GM20000 (cell line): ENCODE results near the gene ZRANB3.

Experiments
- DNase-seq: peaks from one replicate; pipeline ENCODE4 v3.0.0; 2012; ENCODE audit warnings: low spot score
- TF ChIP-seq, protein P1 (sequence below): IDR thresholded peaks from 2 replicates; pipeline ENCODE4 v1.5.1; 2012; ENCODE audit warnings: mild to moderate bottlenecking, control low read depth; ENCODE audit errors: extremely low read depth, missing control alignments

ZRANB3 gene

DNA sequence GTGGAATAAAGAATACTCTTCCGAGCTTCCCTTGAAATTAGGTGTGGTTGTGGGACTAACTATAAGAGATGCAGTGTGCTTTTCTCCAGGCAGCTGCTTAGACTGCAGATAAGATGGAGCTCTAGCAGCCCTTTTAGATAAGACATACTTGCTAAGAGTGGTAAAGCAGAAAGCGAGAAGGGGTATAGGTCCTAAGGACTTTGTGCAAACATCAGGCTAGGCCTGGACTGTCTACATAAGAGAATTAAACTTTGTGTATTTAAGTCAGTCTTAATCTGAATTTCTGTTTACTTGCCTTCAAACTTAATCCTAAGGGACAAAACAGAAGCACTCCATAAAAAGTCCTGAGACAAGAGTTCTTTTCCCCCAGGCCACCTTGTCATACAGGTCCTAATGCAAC lies 260.0 kb downstream of the ZRANB3 start:
- TF ChIP-seq, protein P1, sequence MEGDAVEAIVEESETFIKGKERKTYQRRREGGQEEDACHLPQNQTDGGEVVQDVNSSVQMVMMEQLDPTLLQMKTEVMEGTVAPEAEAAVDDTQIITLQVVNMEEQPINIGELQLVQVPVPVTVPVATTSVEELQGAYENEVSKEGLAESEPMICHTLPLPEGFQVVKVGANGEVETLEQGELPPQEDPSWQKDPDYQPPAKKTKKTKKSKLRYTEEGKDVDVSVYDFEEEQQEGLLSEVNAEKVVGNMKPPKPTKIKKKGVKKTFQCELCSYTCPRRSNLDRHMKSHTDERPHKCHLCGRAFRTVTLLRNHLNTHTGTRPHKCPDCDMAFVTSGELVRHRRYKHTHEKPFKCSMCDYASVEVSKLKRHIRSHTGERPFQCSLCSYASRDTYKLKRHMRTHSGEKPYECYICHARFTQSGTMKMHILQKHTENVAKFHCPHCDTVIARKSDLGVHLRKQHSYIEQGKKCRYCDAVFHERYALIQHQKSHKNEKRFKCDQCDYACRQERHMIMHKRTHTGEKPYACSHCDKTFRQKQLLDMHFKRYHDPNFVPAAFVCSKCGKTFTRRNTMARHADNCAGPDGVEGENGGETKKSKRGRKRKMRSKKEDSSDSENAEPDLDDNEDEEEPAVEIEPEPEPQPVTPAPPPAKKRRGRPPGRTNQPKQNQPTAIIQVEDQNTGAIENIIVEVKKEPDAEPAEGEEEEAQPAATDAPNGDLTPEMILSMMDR: no peak
- DNase-seq: no peak

DNA sequence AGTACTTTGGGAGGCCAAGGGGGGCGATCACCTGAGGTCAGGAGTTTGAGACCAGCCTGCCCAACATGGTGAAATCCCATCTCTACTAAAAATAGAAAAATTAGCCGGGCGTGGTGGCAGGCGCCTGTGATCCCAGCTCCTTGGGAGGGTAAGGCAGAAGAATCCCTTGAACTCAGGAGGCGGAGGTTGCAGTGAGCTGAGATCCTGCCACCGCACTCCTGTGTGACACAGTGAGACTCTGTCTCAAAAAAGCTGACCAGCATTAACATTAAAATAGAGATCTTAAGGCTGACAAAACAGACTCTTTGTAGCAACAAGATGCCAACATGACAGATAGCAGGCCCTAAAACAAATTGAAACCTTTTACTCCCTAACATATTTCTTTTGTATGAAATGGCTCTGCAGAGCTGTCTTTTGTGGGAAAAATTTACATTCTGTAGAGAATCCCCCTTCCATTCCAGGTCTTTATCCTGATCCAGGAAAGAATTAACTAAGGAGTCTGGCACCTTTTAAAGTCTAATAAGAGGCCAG lies 265.0 kb downstream of the ZRANB3 start:
- DNase-seq: no peak

DNA sequence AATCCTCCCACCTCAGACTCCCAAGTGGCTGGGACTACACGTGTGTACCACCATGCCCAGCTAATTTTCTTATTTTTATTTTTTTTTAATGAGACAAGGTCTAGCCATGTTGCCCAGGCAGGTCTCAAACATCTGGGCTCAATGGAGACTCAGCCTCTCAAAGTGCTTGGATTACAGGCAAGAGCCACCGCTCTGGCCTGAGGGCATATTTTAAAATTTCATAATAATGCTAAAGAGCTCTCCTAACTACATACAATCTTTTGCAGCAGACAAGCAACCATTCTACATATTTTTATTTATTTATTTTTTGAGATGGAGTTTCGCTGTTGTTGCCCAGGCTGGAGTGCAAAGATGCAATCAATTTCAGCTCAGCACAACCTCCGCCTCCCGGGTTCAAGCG lies 271.9 kb downstream of the ZRANB3 start:
- no peak for DNase-seq
- TF ChIP-seq, protein P1: no peak

More for the DNA sequence above, 265.0 kb downstream of the ZRANB3 start:
- TF ChIP-seq, protein P1: no peak

DNA sequence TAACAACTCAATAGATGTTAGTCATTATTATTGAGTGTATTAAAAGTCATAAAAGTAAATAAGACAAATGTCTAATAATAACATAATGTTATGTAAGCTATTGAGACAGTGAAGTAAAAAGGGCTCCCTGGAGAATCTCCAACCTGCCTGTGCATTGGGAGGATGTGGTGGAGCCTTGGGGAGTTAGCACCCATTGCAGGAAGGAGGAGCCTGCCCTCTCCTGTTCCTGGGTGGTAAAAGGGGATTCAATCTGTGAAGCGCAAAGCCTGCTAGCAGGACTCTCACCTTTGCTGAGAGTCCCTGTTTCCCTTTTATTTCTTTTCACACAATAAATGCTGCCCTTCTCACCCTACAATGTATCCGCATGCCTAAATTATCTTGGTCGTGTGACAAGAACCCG lies 272.8 kb downstream of the ZRANB3 start:
- no peak for DNase-seq
- TF ChIP-seq, protein P1: no peak

DNA sequence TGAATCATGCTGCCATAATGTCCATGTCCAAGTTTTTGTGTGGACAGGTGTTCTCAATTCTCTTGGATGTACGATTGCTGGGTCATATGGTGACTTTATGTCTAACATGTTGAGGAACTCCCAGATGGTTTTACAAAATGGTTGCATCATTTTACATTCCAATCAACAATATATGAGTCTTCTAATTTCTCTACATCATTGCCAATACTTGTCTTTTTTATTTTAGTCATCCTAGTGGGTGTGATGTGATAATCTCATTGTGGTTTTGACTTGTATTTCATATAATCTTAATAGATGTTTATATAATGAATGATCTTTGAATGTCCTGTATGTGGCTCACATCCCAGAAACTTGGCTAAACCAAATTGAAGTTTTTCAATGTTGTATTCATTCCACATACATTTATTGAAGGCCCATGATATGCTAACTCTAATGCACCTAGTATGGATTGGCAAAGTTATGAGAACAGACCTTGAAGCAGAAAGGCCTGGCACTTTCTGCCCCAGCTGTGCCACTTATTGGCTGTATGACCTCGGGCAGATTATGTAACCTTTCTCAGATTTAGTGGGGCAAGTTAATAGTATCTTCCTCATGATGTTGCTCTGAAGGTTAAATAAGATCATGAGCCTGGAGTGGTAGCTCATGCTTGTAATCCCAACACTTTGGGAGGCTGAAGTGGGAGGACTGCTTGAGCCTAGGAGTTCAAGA lies 273.5 kb downstream of the ZRANB3 start:
- no peak for DNase-seq

DNA sequence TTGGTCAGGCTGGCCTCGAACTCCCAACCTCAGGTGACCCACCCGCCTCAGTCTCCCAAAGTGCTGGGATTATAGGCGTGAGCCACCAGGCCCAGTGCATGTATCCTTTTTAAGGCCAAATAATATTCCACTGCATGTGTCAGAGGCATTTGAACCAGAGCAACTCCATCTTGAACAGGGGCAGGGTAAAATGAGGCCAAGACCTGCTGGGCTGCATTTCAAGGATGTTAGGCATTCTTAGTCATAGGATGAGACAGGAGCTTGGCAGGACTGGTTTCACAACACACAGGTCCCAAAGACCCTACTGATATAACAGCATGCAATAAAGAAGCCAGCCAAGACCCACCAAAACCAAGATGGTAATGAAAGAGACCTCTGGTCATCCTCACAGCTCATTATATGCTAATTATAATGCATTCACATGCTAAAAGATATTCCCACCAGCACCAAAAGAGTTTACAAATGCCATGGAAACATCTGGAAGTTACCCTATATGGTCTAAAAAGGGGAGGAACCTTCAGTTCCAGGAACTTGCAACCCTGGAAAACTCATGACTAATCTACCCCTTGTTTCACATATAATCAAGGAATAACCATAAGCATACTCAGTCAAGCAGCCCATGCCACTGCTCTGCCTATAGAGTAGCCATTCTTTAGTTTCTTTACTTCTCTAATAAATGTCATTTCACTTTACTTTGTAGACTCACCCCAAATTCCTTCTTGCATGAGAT lies 274.3 kb downstream of the ZRANB3 start:
- no peak for DNase-seq

More for the DNA sequence above, 273.5 kb downstream of the ZRANB3 start:
- TF ChIP-seq, protein P1: no peak

More for the DNA sequence above, 274.3 kb downstream of the ZRANB3 start:
- TF ChIP-seq, protein P1: no peak
